Stimulated activated CD8-positive, alpha-beta memory T cell treated with anti-CD3 and anti-CD28 coated beads, Interleukin-7, amount 100 ng/mL, for 24 hours (primary cell): Measurements from ENCODE around the gene SLC35A5.

ENCODE experiments used
- DNase-seq: peaks from one replicate; pipeline ENCODE4 v3.0.0-alpha.2; 2020; ENCODE audit warnings: low read depth

Gene SLC35A5

DNA sequence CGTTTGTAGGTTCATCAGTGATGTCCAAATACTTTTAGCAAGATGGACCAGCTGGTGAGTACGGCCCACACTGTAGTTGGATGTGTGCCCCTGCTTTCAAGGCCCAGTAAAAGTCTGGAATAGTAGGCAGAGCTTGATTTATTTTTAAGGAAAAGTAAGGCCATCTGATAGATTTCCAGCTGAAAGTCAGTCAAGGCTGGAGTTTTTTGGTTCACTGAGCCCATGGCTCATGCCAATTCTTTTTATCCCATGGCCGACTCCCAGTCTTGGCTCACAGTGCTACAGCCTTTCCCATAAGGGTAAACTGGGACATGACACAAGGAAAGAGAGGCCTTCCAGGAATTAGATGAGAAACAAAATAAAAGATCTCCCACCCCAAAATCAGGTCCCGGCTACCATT is 65.6 kb downstream of the SLC35A5 start:
- no peak for DNase-seq

DNA sequence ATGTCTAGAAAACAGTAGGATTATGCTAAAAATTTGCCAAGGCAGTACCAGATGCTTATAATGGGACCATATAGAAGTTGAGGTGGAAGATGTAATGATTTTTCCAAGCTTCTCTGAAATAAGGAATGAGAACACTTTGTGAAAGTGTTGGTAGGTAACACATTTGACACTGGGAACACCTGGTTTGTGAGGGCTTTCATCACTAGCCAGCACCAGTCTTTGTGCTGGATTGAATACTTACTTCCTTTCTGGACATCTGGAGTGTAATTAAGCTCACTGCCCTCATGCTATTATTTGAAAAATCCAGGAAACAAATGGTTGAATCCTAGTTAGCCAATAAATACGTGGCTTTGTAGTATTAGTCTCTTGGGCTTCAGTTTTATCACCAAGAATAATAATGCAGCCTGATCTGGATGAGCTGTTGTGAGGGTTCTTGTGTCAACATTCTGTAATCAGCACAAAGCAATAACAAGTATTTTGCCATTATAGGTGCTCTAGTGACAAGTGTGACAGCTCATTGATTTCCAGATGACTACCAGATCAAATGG is 66.1 kb downstream of the SLC35A5 start:
- DNase-seq: no peak

DNA sequence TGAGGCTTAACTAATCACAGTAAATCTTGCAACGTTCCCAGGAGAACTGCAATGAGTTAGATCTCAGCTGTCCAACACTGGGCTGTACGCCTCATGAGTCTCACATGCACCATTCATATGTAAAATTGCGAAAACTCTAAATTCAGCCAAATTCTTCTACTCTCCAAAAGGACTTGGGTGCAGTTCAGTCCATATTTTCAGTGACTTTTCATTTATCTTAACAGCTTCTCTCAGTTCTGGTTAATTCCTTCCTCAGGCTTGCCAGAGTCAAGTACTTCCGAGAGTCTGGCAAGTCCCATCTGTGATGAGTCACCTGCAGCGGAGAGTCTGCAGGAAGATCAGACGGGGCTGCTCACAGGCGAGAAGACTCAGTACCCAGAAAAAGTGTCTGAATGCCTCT is 67.6 kb downstream of the SLC35A5 start:
- DNase-seq: no peak

DNA sequence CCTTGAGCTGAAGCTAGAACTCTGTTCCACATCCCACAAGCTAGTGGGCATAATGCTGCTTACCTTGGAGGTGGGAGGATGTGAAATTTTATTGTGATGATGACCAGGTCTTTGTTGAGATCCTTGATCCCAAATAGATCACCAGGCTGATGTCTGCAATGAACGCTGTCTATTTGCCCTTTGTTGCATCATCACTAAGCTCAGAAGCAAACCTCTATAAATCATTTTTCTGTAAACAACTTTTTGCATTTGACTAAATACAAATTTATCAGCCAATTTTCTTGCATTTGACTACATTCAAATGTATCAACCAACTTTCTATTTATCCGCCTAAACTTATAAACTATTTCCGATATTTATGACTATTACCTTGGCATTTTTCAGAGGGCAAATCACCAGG is 69.4 kb downstream of the SLC35A5 start:
- no peak for DNase-seq

DNA sequence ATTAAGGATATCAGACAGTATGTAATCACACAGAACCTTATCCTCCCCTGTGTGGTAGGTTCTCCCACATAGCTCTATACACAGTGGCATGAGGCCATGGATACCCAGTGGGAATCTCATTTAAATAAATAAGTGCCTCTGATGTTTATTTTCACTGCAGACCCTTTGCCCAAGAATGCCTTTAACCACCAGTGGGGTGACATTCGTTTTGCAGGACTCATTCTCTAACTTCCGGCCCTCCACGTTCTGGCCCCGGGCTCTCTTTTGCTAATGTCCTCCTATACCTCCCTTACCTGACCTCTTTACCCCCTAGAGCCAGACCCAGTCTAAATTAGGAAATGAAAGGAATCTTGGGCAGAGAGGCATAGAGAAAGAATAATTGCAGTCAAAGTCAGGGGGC is 70.8 kb downstream of the SLC35A5 start:
- no peak for DNase-seq

DNA sequence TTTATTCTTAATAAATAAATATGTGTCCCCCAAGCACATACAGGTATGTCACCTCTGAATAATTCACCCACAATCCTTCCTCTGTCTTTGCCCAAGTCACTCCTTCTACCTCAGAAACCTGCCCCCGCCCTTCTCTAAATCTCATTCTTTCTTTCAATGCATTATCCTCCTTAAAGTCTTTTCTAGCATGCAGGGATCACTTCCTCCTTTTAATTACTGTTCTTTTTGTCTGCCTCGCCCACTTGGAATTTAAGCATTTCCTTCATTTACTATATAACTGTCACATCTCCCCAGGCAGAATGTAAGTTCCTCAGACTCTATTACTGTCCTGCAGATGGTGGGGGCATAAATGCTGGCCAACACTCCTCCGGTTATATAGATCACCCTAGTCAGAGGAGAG is 71.3 kb downstream of the SLC35A5 start:
- DNase-seq: no peak

DNA sequence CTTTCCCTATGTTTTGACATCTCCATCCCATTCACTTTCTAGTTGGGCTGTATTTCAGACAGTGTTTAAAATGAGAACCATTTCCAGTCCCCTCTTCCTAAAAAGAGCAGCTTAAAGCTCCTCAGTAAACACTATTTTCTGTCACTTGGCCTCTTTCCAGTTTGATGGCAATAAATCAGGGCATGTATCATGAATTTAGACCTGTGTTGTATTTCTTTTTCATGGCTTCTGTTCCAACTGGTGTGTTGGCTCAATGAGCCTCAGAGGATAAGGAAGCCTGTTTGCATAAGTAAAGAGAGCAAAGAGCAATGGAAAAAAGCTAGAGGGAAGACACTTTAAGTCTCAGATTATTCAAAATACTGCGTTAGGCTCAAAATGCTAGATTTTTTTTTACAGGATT is 71.9 kb downstream of the SLC35A5 start:
- DNase-seq: no peak

DNA sequence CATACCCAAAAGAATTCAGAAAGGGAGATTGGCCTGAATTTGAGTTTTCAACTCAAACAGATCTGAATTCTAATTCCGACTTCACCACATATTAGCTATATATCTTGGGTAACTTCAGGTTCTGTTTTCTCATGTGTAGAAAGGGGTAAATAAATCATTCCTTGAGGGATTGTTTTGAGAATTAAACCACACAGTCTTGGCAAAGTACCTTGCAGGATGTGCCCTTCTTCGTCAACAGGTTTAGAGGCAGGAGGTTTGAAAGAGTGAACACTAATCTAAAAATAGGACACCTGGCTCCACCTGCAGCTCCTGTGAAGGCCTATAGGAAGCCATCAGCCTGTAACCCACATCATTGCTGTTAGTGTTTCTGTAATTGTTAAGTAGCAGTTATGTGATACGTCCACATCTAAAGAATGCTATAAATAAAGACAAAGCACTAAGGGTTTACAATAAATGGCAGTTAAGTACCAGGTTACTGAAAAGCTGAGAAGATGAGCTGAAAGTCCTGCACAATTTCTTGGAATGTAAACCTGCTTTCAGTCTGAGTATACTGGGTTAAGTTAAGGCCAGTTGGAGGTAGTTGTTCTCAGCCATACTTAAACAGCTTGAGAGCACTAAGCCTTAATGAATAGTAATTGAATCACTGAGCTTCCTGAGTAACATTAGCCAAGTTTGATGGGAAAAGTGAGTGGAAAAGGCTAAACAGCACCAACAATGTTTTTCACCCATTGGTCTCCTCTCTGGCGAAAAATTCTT is 73.1 kb downstream of the SLC35A5 start:
- DNase-seq: no peak
